GM21619 (cell line): Measurements from ENCODE around the gene PCSK5.
"Not testable (repeated sequence)": the region's sequence is repeated elsewhere in the genome, so short reads cannot be mapped to it uniquely, and the experiment has no call there.

Experiments used
- ATAC-seq: cut with Tn5 transposase; IDR thresholded peaks from one replicate; pipeline ENCODE4 v1.9.1; 2021; ENCODE audit not compliant: unreplicated experiment

PCSK5 gene

GRCh38 chr9:75962013-75962661 is 71.7 kb downstream of the PCSK5 start:
- ATAC-seq, result no peak

- ATAC-seq, result no peak
Measured at GRCh38 chr9:75962662-75963036, 72.2 kb downstream of the PCSK5 start.

- not testable (repeated sequence) for ATAC-seq
Measured at GRCh38 chr9:75963321-75963720, 72.8 kb downstream of the PCSK5 start.

GRCh38 chr9:75964427-75964826 is 74.0 kb downstream of the PCSK5 start:
- no peak for ATAC-seq

GRCh38 chr9:75965231-75965630 is 74.8 kb downstream of the PCSK5 start:
- ATAC-seq, result no peak

- no peak for ATAC-seq
Measured at GRCh38 chr9:75967556-75967955, 77.1 kb downstream of the PCSK5 start.

GRCh38 chr9:75974016-75974766 is 83.7 kb downstream of the PCSK5 start:
- no peak for ATAC-seq

- no peak for ATAC-seq
Measured at GRCh38 chr9:75975071-75975470, 84.6 kb downstream of the PCSK5 start.

- no peak for ATAC-seq
Measured at GRCh38 chr9:75976549-75976948, 86.1 kb downstream of the PCSK5 start.

GRCh38 chr9:75979362-75979761 is 88.9 kb downstream of the PCSK5 start:
- ATAC-seq, result no peak

- no peak for ATAC-seq
Measured at GRCh38 chr9:75983319-75984045, 93.0 kb downstream of the PCSK5 start.

GRCh38 chr9:75985515-75985914 is 95.0 kb downstream of the PCSK5 start:
- no peak for ATAC-seq

GRCh38 chr9:75988663-75989062 is 98.2 kb downstream of the PCSK5 start:
- no peak for ATAC-seq

GRCh38 chr9:75990156-75990555 is 99.7 kb downstream of the PCSK5 start:
- no peak for ATAC-seq

- ATAC-seq, result no peak
Measured at GRCh38 chr9:75990576-75991304, 100.3 kb downstream of the PCSK5 start.

- no peak for ATAC-seq
Measured at GRCh38 chr9:75992482-75993206, 102.2 kb downstream of the PCSK5 start.

GRCh38 chr9:75993434-75993833 is 103.0 kb downstream of the PCSK5 start:
- no peak for ATAC-seq

GRCh38 chr9:75995066-75995465 is 104.6 kb downstream of the PCSK5 start:
- no peak for ATAC-seq

GRCh38 chr9:75996726-75997125 is 106.3 kb downstream of the PCSK5 start:
- no peak for ATAC-seq

- ATAC-seq, result no peak
Measured at GRCh38 chr9:75997206-75997605, 106.7 kb downstream of the PCSK5 start.
